Testis (tissue), 2 donors: Measurements from ENCODE around the gene NUP85.

ENCODE experiments used
- POLR2A ChIP-seq: fragments of 450-650 bp; IDR thresholded peaks from one replicate; pipeline ENCODE4 v1.6.1; 2017; ENCODE audit warnings: antibody characterized with exemption, mild to moderate bottlenecking, moderate library complexity
- TF ChIP-seq, protein P1 (sequence below), 3 experiments: fragments of 450-650 bp in 2 of 3; fragments of 200-600 bp in 1 of 3; sonication (generic) in 1 of 3; IDR thresholded peaks; one replicate each; pipeline ENCODE4 v1.5.1; 2016 to 2019; ENCODE audit warnings: antibody characterized with exemption in 3 of 3, mild to moderate bottlenecking in 2 of 3, moderate library complexity in 1 of 3

DNA sequence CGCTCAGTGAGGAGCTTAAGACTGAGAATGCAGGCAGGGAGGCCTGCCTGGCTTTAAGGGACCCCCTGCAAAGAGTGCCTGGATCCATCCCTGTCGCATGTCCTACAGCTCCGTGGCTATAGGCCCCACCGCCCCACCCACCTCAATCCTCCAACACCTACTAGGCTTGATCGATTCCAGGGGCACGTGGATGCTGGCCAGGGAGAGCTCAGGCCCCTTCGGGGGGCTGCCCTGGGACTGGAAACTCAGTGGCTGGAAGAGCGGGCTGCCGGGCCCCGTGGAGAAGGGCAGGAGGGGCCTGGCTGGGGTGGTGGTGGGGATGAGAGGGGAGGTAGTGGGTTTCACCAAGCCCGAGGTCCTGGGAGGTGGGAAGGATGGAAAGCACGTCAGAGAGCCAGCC lies 33.7 kb downstream of the NUP85 start:
- TF ChIP-seq, protein P1, sequence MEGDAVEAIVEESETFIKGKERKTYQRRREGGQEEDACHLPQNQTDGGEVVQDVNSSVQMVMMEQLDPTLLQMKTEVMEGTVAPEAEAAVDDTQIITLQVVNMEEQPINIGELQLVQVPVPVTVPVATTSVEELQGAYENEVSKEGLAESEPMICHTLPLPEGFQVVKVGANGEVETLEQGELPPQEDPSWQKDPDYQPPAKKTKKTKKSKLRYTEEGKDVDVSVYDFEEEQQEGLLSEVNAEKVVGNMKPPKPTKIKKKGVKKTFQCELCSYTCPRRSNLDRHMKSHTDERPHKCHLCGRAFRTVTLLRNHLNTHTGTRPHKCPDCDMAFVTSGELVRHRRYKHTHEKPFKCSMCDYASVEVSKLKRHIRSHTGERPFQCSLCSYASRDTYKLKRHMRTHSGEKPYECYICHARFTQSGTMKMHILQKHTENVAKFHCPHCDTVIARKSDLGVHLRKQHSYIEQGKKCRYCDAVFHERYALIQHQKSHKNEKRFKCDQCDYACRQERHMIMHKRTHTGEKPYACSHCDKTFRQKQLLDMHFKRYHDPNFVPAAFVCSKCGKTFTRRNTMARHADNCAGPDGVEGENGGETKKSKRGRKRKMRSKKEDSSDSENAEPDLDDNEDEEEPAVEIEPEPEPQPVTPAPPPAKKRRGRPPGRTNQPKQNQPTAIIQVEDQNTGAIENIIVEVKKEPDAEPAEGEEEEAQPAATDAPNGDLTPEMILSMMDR (IDR thresholded peaks at IDR 0.05): no peak
- TF ChIP-seq POLR2A: no peak
